CD14-positive monocyte (primary cell): ENCODE results near the gene POR. TPM values are rescaled to one million over a fixed set of nuclear protein-coding genes. Genes with fewer than 3 reads are reported as not detected.
A peak's percentile ranks its signal among the peaks of the same experiment; 100 is the strongest.

ENCODE experiments used
- DNase-seq, 3 donors: peaks; one replicate each; pipeline ENCODE4 v3.0.0-alpha.2; 2011 to 2022
- H2AFZ ChIP-seq: 2 replicates; pipeline ENCODE4 v1.6.0; 2012; ENCODE audit warnings: mild to moderate bottlenecking, low read depth, low read length, inconsistent platforms; ENCODE audit not compliant: insufficient read depth, poor library complexity, severe bottlenecking
- H3K27ac ChIP-seq, 2 donors: 1 replicate in 1 of 2; 2 replicates in 1 of 2; pipeline ENCODE4 v1.5.1; 2012 to 2013; ENCODE audit warnings: low read length in 2 of 2, control low read depth in 1 of 2, inconsistent platforms in 1 of 2, low read depth in 1 of 2, mild to moderate bottlenecking in 1 of 2
- H3K27me3 ChIP-seq, 2 donors: one replicate each; pipeline versions ENCODE4 v1.6.0 to v1.6.1; 2011 to 2013; ENCODE audit warnings: low read length in 2 of 2; ENCODE audit not compliant: control insufficient read depth in 2 of 2, insufficient read depth in 2 of 2
- H3K36me3 ChIP-seq, 2 donors: replicated peaks in 1 of 2; 1 replicate in 1 of 2; 2 replicates in 1 of 2; pipeline versions ENCODE4 v1.5.1 to v1.6.1; 2012 to 2013; ENCODE audit warnings: low read length in 2 of 2, control low read depth in 1 of 2, inconsistent platforms in 1 of 2, mild to moderate bottlenecking in 1 of 2; ENCODE audit not compliant: insufficient read depth in 2 of 2, control insufficient read depth in 1 of 2
- H3K4me1 ChIP-seq, 2 donors: 1 replicate in 1 of 2; 2 replicates in 1 of 2; pipeline versions ENCODE4 v1.5.1 to v1.6.1; 2012 to 2013; ENCODE audit warnings: low read length in 2 of 2, control low read depth in 1 of 2, inconsistent platforms in 1 of 2, mild to moderate bottlenecking in 1 of 2, moderate library complexity in 1 of 2; ENCODE audit not compliant: insufficient read depth in 2 of 2, control insufficient read depth in 1 of 2
- H3K4me2 ChIP-seq: replicated peaks from 2 replicates; pipeline ENCODE3; 2012; ENCODE audit warnings: low read length, moderate library complexity, mild to moderate bottlenecking; ENCODE audit not compliant: poor library complexity, severe bottlenecking; ENCODE audit errors: extremely low read depth
- H3K4me3 ChIP-seq, 3 experiments: fragments of 200-600 bp in 1 of 3; sonication (generic) in 1 of 3; replicated peaks in 1 of 3; 1 replicate in 2 of 3; 2 replicates in 1 of 3; pipeline ENCODE4 v1.5.1; 2011 to 2013; ENCODE audit warnings: low read length in 3 of 3, mild to moderate bottlenecking in 3 of 3, control low read depth in 2 of 3, low read depth in 2 of 3, inconsistent platforms in 1 of 3, moderate library complexity in 1 of 3
- H3K79me2 ChIP-seq: 2 replicates; pipeline ENCODE4 v1.6.0; 2012; ENCODE audit warnings: mild to moderate bottlenecking, control low read depth, inconsistent platforms, low read length, moderate library complexity; ENCODE audit not compliant: insufficient read depth
- H3K9ac ChIP-seq: 2 replicates; pipeline ENCODE4 v1.6.0; 2017; ENCODE audit warnings: low read length, mild to moderate bottlenecking; ENCODE audit not compliant: insufficient read depth, poor library complexity, severe bottlenecking
- H3K9me3 ChIP-seq, 2 donors: replicated peaks in 1 of 2; 1 replicate in 1 of 2; 2 replicates in 1 of 2; pipeline versions ENCODE4 v1.5.1 to v1.6.1; 2012 to 2013; ENCODE audit warnings: low read length in 2 of 2, control low read depth in 1 of 2; ENCODE audit not compliant: control insufficient read depth in 1 of 2, insufficient read depth in 1 of 2
- H4K20me1 ChIP-seq: 2 replicates; pipeline ENCODE4 v1.6.0; 2012; ENCODE audit warnings: mild to moderate bottlenecking, low read length, control low read depth, moderate library complexity; ENCODE audit not compliant: insufficient read depth
- H3K27ac Mint-ChIP-seq, 7 donors: one replicate each; pipeline ENCODE4 v1.8.0; 2020; ENCODE audit warnings: mild to moderate bottlenecking in 7 of 7, mixed read lengths in 7 of 7, moderate library complexity in 6 of 7, inconsistent platforms in 2 of 7
- H3K27me3 Mint-ChIP-seq, 3 donors: one replicate each; pipeline ENCODE4 v1.8.0; 2021 to 2022; ENCODE audit warnings: low read depth in 3 of 3, mild to moderate bottlenecking in 3 of 3, mixed read lengths in 3 of 3, moderate library complexity in 3 of 3, inconsistent platforms in 1 of 3
- H3K36me3 Mint-ChIP-seq, 2 donors: one replicate each; pipeline ENCODE4 v1.8.0; 2020; ENCODE audit warnings: mixed read lengths in 2 of 2, inconsistent platforms in 1 of 2, mild to moderate bottlenecking in 1 of 2
- H3K4me1 Mint-ChIP-seq: one replicate; pipeline ENCODE4 v1.8.0; 2020; ENCODE audit warnings: mild to moderate bottlenecking, mixed read lengths
- H3K4me3 Mint-ChIP-seq, 2 donors: one replicate each; pipeline ENCODE4 v1.8.0; 2020; ENCODE audit warnings: mild to moderate bottlenecking in 2 of 2, mixed read lengths in 2 of 2, moderate library complexity in 1 of 2
- H3K9me3 Mint-ChIP-seq, 7 donors: one replicate each; pipeline ENCODE4 v1.8.0; 2020 to 2022; ENCODE audit warnings: mixed read lengths in 7 of 7, mild to moderate bottlenecking in 6 of 7, moderate library complexity in 6 of 7, inconsistent platforms in 2 of 7
- CTCF ChIP-seq: fragments of 200-600 bp; IDR thresholded peaks from one replicate; pipeline ENCODE4 v1.8.0; 2022; ENCODE audit warnings: antibody characterized with exemption, mild to moderate bottlenecking
- WGBS: methylation state at CpG from one replicate; pipeline ENCODE4 v1.1.5; 2013; ENCODE audit warnings: missing lambda C conversion rate; ENCODE audit not compliant: insufficient coverage; 5-methylcytosine and 5-hydroxymethylcytosine counted together
- intact Hi-C, 2 donors: fragments of 100-400 bp; cut with micrococcal nuclease; formaldehyde crosslinking; loops; one replicate each; pipeline versions ENCODE4 v1.15.0 to v1.15.1; 2023
- polyA plus RNA-seq, 3 donors: library from polyadenylated mRNA; depleted of rRNA in 1 of 3; unstranded in 2 of 3; stranded (reverse) in 1 of 3; fragments of 300-500 nt in 2 of 3; fragments of >200 nt in 1 of 3; fragmentation: Illumina TruSeq in 2 of 3; gene quantifications; 1 replicate in 2 of 3; 2 replicates in 1 of 3; pipeline ENCODE4 v1.2.3, GENCODE V29; 2012 to 2021

Gene POR
- polyA plus RNA-seq, 3 donors = 90.5 to 102 (median 98.1) TPM

- H3K4me3 Mint-ChIP-seq = no peak overlapping the region
- Histone ChIP-seq H3K36me3 (peaks cover 7 to 24% of the 10 kb centered on the region in 2 donors), H3K4me3 (no peak overlapping the region), H4K20me1 (peaks cover 8% of the 10 kb centered on the region), H3K4me1 (peaks cover 37 to 51% of the 10 kb centered on the region in 2 donors), H3K79me2 (peaks cover 5% of the 10 kb centered on the region), H3K9ac (peak overlapping the region; percentile 33), H3K27me3 (no peaks in the 10 kb centered on the region), H3K4me2 (no peak overlapping the region), H2AFZ (no peak overlapping the region), H3K27ac (peak overlapping the region; percentile 47 to 87), H3K9me3 (no peaks in the 10 kb centered on the region)
- H3K4me1 Mint-ChIP-seq = peaks cover 44% of the 10 kb centered on the region
- H3K27ac Mint-ChIP-seq = peak overlapping the region; percentile 95 to 100 (median 98)
- peak in 1 of 3 donors; percentile 37 for DNase-seq
- H3K36me3 Mint-ChIP-seq = peaks cover 34 to 56% of the 10 kb centered on the region in 2 donors
- peaks cover 0 to 7% (median 4%) of the 10 kb centered on the region in 7 donors for H3K9me3 Mint-ChIP-seq
- no peak for TF ChIP-seq CTCF
- intact Hi-C loops = no loop called here
- H3K27me3 Mint-ChIP-seq = peaks cover 0 to 5% (median 0%) of the 10 kb centered on the region in 3 donors
- WGBS = 96% methylated on average over 3 of the region's 4 CpGs
Observed at GRCh38 chr7:75996476-75996875, 81.5 kb downstream of the POR start.

- Histone ChIP-seq H3K79me2 (peaks cover 5% of the 10 kb centered on the region), H2AFZ (no peak overlapping the region), H3K36me3 (peaks cover 11 to 36% of the 10 kb centered on the region in 2 donors), H3K4me2 (no peak overlapping the region), H3K4me3 (no peak overlapping the region), H3K27ac (peak overlapping the region in 1 of 2 donors; percentile 87), H3K27me3 (no peaks in the 10 kb centered on the region), H3K9ac (no peak overlapping the region), H4K20me1 (peaks cover 6% of the 10 kb centered on the region), H3K4me1 (peaks cover 36 to 51% of the 10 kb centered on the region in 2 donors), H3K9me3 (no peaks in the 10 kb centered on the region)
- intact Hi-C loops = no loop called here
- Mint-ChIP-seq H3K4me3 (no peak overlapping the region), H3K4me1 (peaks cover 43% of the 10 kb centered on the region), H3K27ac (peak overlapping the region in 5 of 7 donors; percentile 18 to 99 (median 96)), H3K27me3 (peaks cover 0 to 5% (median 0%) of the 10 kb centered on the region in 3 donors), H3K36me3 (peaks cover 46 to 59% of the 10 kb centered on the region in 2 donors), H3K9me3 (peaks cover 0 to 7% (median 4%) of the 10 kb centered on the region in 7 donors)
- 100% methylated on average over 1 of the region's 1 CpG for WGBS
- no peak for TF ChIP-seq CTCF
- DNase-seq = no peak
Observed at GRCh38 chr7:75998038-75998437, 83.1 kb downstream of the POR start.
